ENCODE data around the gene MBL2.
A peak's percentile ranks its signal among the peaks of the same experiment; 100 is the strongest.

The MBL2 gene

GRCh38 chr10:52740913-52741675 lies 31.5 kb downstream of the MBL2 start:
- TF ChIP-seq, protein P1, sequence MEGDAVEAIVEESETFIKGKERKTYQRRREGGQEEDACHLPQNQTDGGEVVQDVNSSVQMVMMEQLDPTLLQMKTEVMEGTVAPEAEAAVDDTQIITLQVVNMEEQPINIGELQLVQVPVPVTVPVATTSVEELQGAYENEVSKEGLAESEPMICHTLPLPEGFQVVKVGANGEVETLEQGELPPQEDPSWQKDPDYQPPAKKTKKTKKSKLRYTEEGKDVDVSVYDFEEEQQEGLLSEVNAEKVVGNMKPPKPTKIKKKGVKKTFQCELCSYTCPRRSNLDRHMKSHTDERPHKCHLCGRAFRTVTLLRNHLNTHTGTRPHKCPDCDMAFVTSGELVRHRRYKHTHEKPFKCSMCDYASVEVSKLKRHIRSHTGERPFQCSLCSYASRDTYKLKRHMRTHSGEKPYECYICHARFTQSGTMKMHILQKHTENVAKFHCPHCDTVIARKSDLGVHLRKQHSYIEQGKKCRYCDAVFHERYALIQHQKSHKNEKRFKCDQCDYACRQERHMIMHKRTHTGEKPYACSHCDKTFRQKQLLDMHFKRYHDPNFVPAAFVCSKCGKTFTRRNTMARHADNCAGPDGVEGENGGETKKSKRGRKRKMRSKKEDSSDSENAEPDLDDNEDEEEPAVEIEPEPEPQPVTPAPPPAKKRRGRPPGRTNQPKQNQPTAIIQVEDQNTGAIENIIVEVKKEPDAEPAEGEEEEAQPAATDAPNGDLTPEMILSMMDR (IDR thresholded peaks at IDR 0.05; ENCODE audit: low read depth, low read length), result peak; percentile 75
- no peak for DNase-seq (ENCODE audit: extremely low read depth, low read depth)

- DNase-seq (ENCODE audit: extremely low read depth, low read depth), result no peak
- TF ChIP-seq, protein P1 (IDR thresholded peaks at IDR 0.05; ENCODE audit: low read depth, low read length), result no peak
These were observed 32.4 kb downstream of the MBL2 start for GRCh38 chr10:52740155-52740549.

- no peak for DNase-seq (ENCODE audit: extremely low read depth, low read depth)
- TF ChIP-seq, protein P1 (IDR thresholded peaks at IDR 0.05; ENCODE audit: low read depth, low read length), result no peak
These were observed 33.0 kb downstream of the MBL2 start for GRCh38 chr10:52739380-52740154.

- TF ChIP-seq, protein P1 (IDR thresholded peaks at IDR 0.05; ENCODE audit: low read depth, low read length), result no peak
- DNase-seq (ENCODE audit: extremely low read depth, low read depth), result no peak
These were observed 33.6 kb downstream of the MBL2 start for GRCh38 chr10:52738951-52739350.

- TF ChIP-seq, protein P1 (IDR thresholded peaks at IDR 0.05; ENCODE audit: low read depth, low read length), result peak; percentile 51
- peak; percentile 2 for DNase-seq (ENCODE audit: extremely low read depth, low read depth)
These were observed 43.1 kb downstream of the MBL2 start for GRCh38 chr10:52729271-52730104.

DNA sequence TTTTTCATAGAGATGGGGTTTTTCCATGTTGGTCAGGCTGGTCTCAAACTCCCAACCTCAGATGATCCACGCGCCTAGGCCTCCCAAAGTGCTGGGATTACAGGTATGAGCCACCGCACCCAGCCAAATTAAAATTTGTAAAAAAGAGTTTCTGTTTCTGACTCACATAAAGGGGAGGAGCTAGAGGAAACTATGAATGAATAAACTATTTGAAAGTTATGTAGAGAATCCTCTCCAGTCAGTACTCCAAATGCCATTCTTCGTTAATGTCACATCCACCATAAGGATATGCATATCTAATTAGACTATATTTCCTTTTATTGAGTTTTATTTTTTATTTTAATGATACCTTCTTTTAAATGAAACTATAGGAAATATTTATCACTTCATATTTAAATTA lies 52.6 kb downstream of the MBL2 start:
- DNase-seq (ENCODE audit: extremely low read depth, low read depth), result no peak
- TF ChIP-seq, protein P1 (IDR thresholded peaks at IDR 0.05; ENCODE audit: low read depth, low read length), result no peak

All from AG09319 (cell line).